Liver (tissue), 9 donors: ENCODE data around the gene SPEN. TPM values are rescaled to one million over a fixed set of nuclear protein-coding genes. Genes with fewer than 3 reads are reported as not detected.

Experiments used
- DNase-seq: peaks from one replicate; pipeline ENCODE4 v3.0.0-alpha.2; 2017; ENCODE audit warnings: low spot score
- H3K27ac ChIP-seq, 2 donors: one replicate each; pipeline ENCODE4 v1.7.0; 2013; ENCODE audit warnings: inconsistent platforms in 2 of 2, low read length in 2 of 2, control low read depth in 1 of 2, low read depth in 1 of 2, mild to moderate bottlenecking in 1 of 2
- H3K27me3 ChIP-seq, 4 donors: one replicate each; pipeline versions ENCODE4 v1.6.1 to v1.7.0; 2013; ENCODE audit warnings: low read length in 3 of 4, inconsistent platforms in 1 of 4, mild to moderate bottlenecking in 1 of 4, moderate library complexity in 1 of 4; ENCODE audit not compliant: control insufficient read depth in 4 of 4, insufficient read depth in 4 of 4
- H3K36me3 ChIP-seq, 4 donors: one replicate each; pipeline versions ENCODE4 v1.6.1 to v1.7.0; 2013; ENCODE audit warnings: low read length in 3 of 4, mild to moderate bottlenecking in 3 of 4, low read depth in 1 of 4, moderate library complexity in 1 of 4; ENCODE audit not compliant: control insufficient read depth in 4 of 4, insufficient read depth in 3 of 4
- H3K4me1 ChIP-seq, 4 donors: one replicate each; pipeline versions ENCODE4 v1.6.1 to v1.7.0; 2013; ENCODE audit warnings: low read length in 3 of 4, mild to moderate bottlenecking in 3 of 4, moderate library complexity in 1 of 4; ENCODE audit not compliant: control insufficient read depth in 4 of 4, insufficient read depth in 4 of 4
- H3K4me3 ChIP-seq, 3 donors: one replicate each; pipeline versions ENCODE4 v1.6.1 to v1.7.0; 2013; ENCODE audit warnings: low read length in 3 of 3, control low read depth in 1 of 3, low read depth in 1 of 3, mild to moderate bottlenecking in 1 of 3
- H3K9ac ChIP-seq, 2 donors: one replicate each; pipeline ENCODE4 v1.7.0; 2013; ENCODE audit warnings: low read length in 2 of 2, mild to moderate bottlenecking in 2 of 2, moderate library complexity in 2 of 2, control low read depth in 1 of 2, low read depth in 1 of 2
- H3K9me3 ChIP-seq, 4 donors: one replicate each; pipeline versions ENCODE4 v1.6.1 to v1.7.0; 2013; ENCODE audit warnings: low read length in 3 of 4; ENCODE audit not compliant: control insufficient read depth in 4 of 4
- EGR1 ChIP-seq, 2 donors: IDR thresholded peaks; 2 replicates each; pipeline ENCODE4 v1.6.1; 2016 to 2018; ENCODE audit warnings: antibody characterized with exemption in 2 of 2, low read depth in 2 of 2
- FOXA2 ChIP-seq: IDR thresholded peaks from 2 replicates; pipeline ENCODE4 v1.6.1; 2016; ENCODE audit warnings: antibody characterized with exemption
- GABPA ChIP-seq, 2 donors: IDR thresholded peaks in 1 of 2; conservative IDR thresholded peaks in 1 of 2; 2 replicates each; pipeline ENCODE4 v1.6.1; 2016; ENCODE audit warnings: antibody characterized with exemption in 2 of 2, mild to moderate bottlenecking in 1 of 2, moderate library complexity in 1 of 2
- HNF4A ChIP-seq, 2 donors: conservative IDR thresholded peaks; 2 replicates each; pipeline ENCODE4 v1.6.1; 2016; ENCODE audit warnings: antibody characterized with exemption in 2 of 2, mild to moderate bottlenecking in 2 of 2
- HNF4G ChIP-seq: IDR thresholded peaks from 2 replicates; pipeline ENCODE4 v1.6.1; 2016; ENCODE audit warnings: antibody characterized with exemption
- JUND ChIP-seq, 2 donors: IDR thresholded peaks; 2 replicates each; pipeline ENCODE4 v1.6.1; 2016; ENCODE audit warnings: antibody characterized with exemption in 2 of 2
- NR2F2 ChIP-seq: IDR thresholded peaks from 2 replicates; pipeline ENCODE4 v1.6.1; 2016; ENCODE audit warnings: antibody characterized with exemption
- RAD21 ChIP-seq, 2 donors: IDR thresholded peaks; 2 replicates each; pipeline ENCODE4 v1.6.1; 2016; ENCODE audit warnings: antibody characterized with exemption in 2 of 2, mild to moderate bottlenecking in 2 of 2
- SP1 ChIP-seq: IDR thresholded peaks from 2 replicates; pipeline ENCODE4 v1.6.1; 2018; ENCODE audit warnings: antibody characterized with exemption, mild to moderate bottlenecking
- TAF1 ChIP-seq: conservative IDR thresholded peaks from 2 replicates; pipeline ENCODE4 v1.6.1; 2016; ENCODE audit warnings: antibody characterized with exemption, mild to moderate bottlenecking
- YY1 ChIP-seq: IDR thresholded peaks from 2 replicates; pipeline ENCODE4 v1.6.1; 2016; ENCODE audit warnings: antibody characterized with exemption, mild to moderate bottlenecking
- ZBTB33 ChIP-seq: IDR thresholded peaks from 2 replicates; pipeline ENCODE4 v1.6.1; 2016; ENCODE audit warnings: antibody characterized with exemption
- WGBS: extraction: QIAGEN DNeasy Blood & Tissue Kit; methylation state at CpG from one replicate; pipeline ENCODE4 v1.1.7; 2013; 5-methylcytosine and 5-hydroxymethylcytosine counted together
- polyA plus RNA-seq, 2 donors: library from polyadenylated mRNA; stranded (reverse) in 1 of 2; unstranded in 1 of 2; fragments of 200-250 nt in 1 of 2; fragments of >200 nt in 1 of 2; fragmentation: Nextera tagmentation in 1 of 2; extraction: Ambion mirVana in 1 of 2; gene quantifications; one replicate each; pipeline versions ENCODE4 v1.2.1 to v1.2.3, GENCODE V29; 2013 to 2015
- total RNA-seq, 2 donors: library from RNA; depleted of rRNA; stranded (reverse); fragments of >200 nt; gene quantifications; one replicate each; pipeline ENCODE4 v1.2.3, GENCODE V29; 2014
- TF ChIP-seq, protein P1 (sequence below): IDR thresholded peaks from 2 replicates; pipeline ENCODE4 v1.6.1; 2016; ENCODE audit warnings: antibody characterized with exemption, mild to moderate bottlenecking
- TF ChIP-seq, protein P2 (sequence below): IDR thresholded peaks from 2 replicates; pipeline ENCODE4 v1.6.1; 2016; ENCODE audit warnings: antibody characterized with exemption
- TF ChIP-seq, protein P3 (sequence below): fragments of 150-350 bp; IDR thresholded peaks from 2 replicates; pipeline ENCODE4 v1.5.1; 2017; ENCODE audit warnings: improper control_type of control experiment, low read depth, low read length; ENCODE audit not compliant: missing input control
- donor health status: healthy.
- donor health status: healthy.
- donor health status: healthy.
- donor health status: healthy.
- donor health status: healthy.

SPEN gene
- total and polyA plus RNA-seq, 4 donors: 7.4 to 29.4 (median 15.2) TPM

GRCh38 chr1:15939181-15940109 is 91.9 kb downstream of the SPEN start:
- H3K9me3 ChIP-seq: no peaks in the 10 kb centered on the region
- no peak overlapping the region for H3K9ac ChIP-seq
- no peak for DNase-seq
- H3K36me3 ChIP-seq: peaks cover 24 to 73% (median 44%) of the 10 kb centered on the region in 4 donors
- TF ChIP-seq TAF1 (no peak), HNF4A (conservative IDR thresholded peaks at IDR 0.05) (peak; percentile 14 to 22), GABPA (IDR thresholded peaks at IDR 0.05 in 1 of 2, conservative IDR thresholded peaks at IDR 0.05 in 1 of 2) (no peak), FOXA2 (peak; percentile 24), NR2F2 (no peak), SP1 (no peak), YY1 (no peak), ZBTB33 (no peak), HNF4G (no peak), EGR1 (IDR thresholded peaks at IDR 0.05; ENCODE audit: low read depth in 2 of 2) (no peak), RAD21 (IDR thresholded peaks at IDR 0.05) (peak in 1 of 2 donors; percentile 19), JUND (IDR thresholded peaks at IDR 0.05) (no peak)
- TF ChIP-seq, protein P1, sequence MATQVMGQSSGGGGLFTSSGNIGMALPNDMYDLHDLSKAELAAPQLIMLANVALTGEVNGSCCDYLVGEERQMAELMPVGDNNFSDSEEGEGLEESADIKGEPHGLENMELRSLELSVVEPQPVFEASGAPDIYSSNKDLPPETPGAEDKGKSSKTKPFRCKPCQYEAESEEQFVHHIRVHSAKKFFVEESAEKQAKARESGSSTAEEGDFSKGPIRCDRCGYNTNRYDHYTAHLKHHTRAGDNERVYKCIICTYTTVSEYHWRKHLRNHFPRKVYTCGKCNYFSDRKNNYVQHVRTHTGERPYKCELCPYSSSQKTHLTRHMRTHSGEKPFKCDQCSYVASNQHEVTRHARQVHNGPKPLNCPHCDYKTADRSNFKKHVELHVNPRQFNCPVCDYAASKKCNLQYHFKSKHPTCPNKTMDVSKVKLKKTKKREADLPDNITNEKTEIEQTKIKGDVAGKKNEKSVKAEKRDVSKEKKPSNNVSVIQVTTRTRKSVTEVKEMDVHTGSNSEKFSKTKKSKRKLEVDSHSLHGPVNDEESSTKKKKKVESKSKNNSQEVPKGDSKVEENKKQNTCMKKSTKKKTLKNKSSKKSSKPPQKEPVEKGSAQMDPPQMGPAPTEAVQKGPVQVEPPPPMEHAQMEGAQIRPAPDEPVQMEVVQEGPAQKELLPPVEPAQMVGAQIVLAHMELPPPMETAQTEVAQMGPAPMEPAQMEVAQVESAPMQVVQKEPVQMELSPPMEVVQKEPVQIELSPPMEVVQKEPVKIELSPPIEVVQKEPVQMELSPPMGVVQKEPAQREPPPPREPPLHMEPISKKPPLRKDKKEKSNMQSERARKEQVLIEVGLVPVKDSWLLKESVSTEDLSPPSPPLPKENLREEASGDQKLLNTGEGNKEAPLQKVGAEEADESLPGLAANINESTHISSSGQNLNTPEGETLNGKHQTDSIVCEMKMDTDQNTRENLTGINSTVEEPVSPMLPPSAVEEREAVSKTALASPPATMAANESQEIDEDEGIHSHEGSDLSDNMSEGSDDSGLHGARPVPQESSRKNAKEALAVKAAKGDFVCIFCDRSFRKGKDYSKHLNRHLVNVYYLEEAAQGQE: no peak
- TF ChIP-seq, protein P2, sequence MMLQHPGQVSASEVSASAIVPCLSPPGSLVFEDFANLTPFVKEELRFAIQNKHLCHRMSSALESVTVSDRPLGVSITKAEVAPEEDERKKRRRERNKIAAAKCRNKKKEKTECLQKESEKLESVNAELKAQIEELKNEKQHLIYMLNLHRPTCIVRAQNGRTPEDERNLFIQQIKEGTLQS: no peak
- TF ChIP-seq, protein P3, sequence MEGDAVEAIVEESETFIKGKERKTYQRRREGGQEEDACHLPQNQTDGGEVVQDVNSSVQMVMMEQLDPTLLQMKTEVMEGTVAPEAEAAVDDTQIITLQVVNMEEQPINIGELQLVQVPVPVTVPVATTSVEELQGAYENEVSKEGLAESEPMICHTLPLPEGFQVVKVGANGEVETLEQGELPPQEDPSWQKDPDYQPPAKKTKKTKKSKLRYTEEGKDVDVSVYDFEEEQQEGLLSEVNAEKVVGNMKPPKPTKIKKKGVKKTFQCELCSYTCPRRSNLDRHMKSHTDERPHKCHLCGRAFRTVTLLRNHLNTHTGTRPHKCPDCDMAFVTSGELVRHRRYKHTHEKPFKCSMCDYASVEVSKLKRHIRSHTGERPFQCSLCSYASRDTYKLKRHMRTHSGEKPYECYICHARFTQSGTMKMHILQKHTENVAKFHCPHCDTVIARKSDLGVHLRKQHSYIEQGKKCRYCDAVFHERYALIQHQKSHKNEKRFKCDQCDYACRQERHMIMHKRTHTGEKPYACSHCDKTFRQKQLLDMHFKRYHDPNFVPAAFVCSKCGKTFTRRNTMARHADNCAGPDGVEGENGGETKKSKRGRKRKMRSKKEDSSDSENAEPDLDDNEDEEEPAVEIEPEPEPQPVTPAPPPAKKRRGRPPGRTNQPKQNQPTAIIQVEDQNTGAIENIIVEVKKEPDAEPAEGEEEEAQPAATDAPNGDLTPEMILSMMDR: no peak
- 47% methylated on average over 17 of the region's 17 CpGs for WGBS
- no peaks in the 10 kb centered on the region for H3K27me3 ChIP-seq
- no peak overlapping the region for H3K4me3 ChIP-seq
- peak overlapping the region in 1 of 2 donors; percentile 16 for H3K27ac ChIP-seq
- H3K4me1 ChIP-seq: peaks cover 0 to 17% (median 6%) of the 10 kb centered on the region in 4 donors
